H1 (cell line): ENCODE measurements around the gene CFDP1. TPM values are rescaled to one million over a fixed set of nuclear protein-coding genes. Genes with fewer than 3 reads are reported as not detected.

Experiments
- GTF2F1 ChIP-seq: IDR thresholded peaks from 2 replicates; pipeline ENCODE4 v1.6.1; 2012; ENCODE audit warnings: low read depth, low read length, improper control_type of control experiment, borderline replicate concordance
- HDAC2 ChIP-seq, 2 experiments: fragments of 300-600 bp in 1 of 2; sonication (generic) in 1 of 2; IDR thresholded peaks; 2 replicates each; pipeline ENCODE4 v1.6.1; 2011 to 2012; ENCODE audit warnings: low read depth in 2 of 2, low read length in 2 of 2, mild to moderate bottlenecking in 2 of 2, moderate library complexity in 2 of 2, borderline replicate concordance in 1 of 2, inconsistent platforms in 1 of 2
- KDM4A ChIP-seq: IDR thresholded peaks from one replicate; pipeline ENCODE4 v1.7.1; 2012; ENCODE audit warnings: low read depth, mild to moderate bottlenecking, moderate library complexity, low read length, inconsistent platforms; ENCODE audit not compliant: severe bottlenecking
- KDM5A ChIP-seq: fragments of 200-600 bp; IDR thresholded peaks from 2 replicates; pipeline ENCODE4 v1.7.1; 2012; ENCODE audit warnings: mild to moderate bottlenecking, low read length, inconsistent platforms, mixed read lengths
- POU5F1 ChIP-seq: IDR thresholded peaks from 2 replicates; pipeline ENCODE4 v1.6.1; 2011; ENCODE audit warnings: low read depth, mild to moderate bottlenecking, low read length, moderate library complexity
- RBBP5 ChIP-seq: IDR thresholded peaks from 2 replicates; pipeline ENCODE4 v1.7.1; 2012; ENCODE audit warnings: low read depth, mild to moderate bottlenecking, inconsistent platforms, low read length, moderate library complexity, borderline replicate concordance
- SP1 ChIP-seq: IDR thresholded peaks from 2 replicates; pipeline ENCODE4 v1.6.1; 2011; ENCODE audit warnings: low read depth, low read length
- SP2 ChIP-seq: IDR thresholded peaks from 2 replicates; pipeline ENCODE4 v1.6.1; 2012; ENCODE audit warnings: mild to moderate bottlenecking, low read length, inconsistent platforms
- TBP ChIP-seq: IDR thresholded peaks from 2 replicates; pipeline ENCODE4 v1.6.1; 2011; ENCODE audit warnings: low read depth, low read length, improper control_type of control experiment
- ZNF274 ChIP-seq: IDR thresholded peaks from 2 replicates; pipeline ENCODE4 v1.7.0; 2012; ENCODE audit warnings: low read length, borderline replicate concordance; ENCODE audit errors: extremely low read depth
- polyA plus RNA-seq, 7 experiments: library from polyadenylated mRNA; depleted of rRNA in 3 of 7; stranded (reverse) in 5 of 7; unstranded in 2 of 7; fragments of >200 nt in 5 of 7; fragments of 200-250 nt in 2 of 7; gene quantifications; 1 replicate in 5 of 7; 2 replicates in 1 of 7; 4 replicates in 1 of 7; pipeline versions ENCODE4 v1.2.1 to v1.2.3, GENCODE V29; 2011 to 2013; ENCODE audit warnings: missing spikeins in 2 of 7, mixed read lengths in 2 of 7
- total RNA-seq: library from RNA; stranded (reverse); fragmentation: NEBNext Ultra II Directional; extraction: Animal tissue kit (Norgen Biotek cat#: 25700); gene quantifications from 2 replicates; pipeline ENCODE4 v1.2.1, GENCODE V29; 2021
- TF ChIP-seq, protein P1 (sequence below): IDR thresholded peaks from 2 replicates; pipeline ENCODE4 v1.6.1; 2011; ENCODE audit warnings: low read depth, mild to moderate bottlenecking, low read length; ENCODE audit not compliant: insufficient read depth
- TF ChIP-seq, protein P2 (sequence below): IDR thresholded peaks from 2 replicates; pipeline ENCODE4 v1.6.1; 2011; ENCODE audit warnings: low read length, improper control_type of control experiment
- TF ChIP-seq, protein P3 (sequence below): IDR thresholded peaks from 2 replicates; pipeline ENCODE4 v1.6.1; 2012; ENCODE audit warnings: inconsistent platforms
- TF ChIP-seq, protein P4 (sequence below): IDR thresholded peaks from 2 replicates; pipeline ENCODE4 v1.6.1; 2012; ENCODE audit warnings: inconsistent platforms

Gene CFDP1
- total and polyA plus RNA-seq, 2 of the 8 experiments (the other 6 are each of a cell fraction or from before 2014, with no cell fraction given), result 25.5 to 77.3 TPM

DNA sequence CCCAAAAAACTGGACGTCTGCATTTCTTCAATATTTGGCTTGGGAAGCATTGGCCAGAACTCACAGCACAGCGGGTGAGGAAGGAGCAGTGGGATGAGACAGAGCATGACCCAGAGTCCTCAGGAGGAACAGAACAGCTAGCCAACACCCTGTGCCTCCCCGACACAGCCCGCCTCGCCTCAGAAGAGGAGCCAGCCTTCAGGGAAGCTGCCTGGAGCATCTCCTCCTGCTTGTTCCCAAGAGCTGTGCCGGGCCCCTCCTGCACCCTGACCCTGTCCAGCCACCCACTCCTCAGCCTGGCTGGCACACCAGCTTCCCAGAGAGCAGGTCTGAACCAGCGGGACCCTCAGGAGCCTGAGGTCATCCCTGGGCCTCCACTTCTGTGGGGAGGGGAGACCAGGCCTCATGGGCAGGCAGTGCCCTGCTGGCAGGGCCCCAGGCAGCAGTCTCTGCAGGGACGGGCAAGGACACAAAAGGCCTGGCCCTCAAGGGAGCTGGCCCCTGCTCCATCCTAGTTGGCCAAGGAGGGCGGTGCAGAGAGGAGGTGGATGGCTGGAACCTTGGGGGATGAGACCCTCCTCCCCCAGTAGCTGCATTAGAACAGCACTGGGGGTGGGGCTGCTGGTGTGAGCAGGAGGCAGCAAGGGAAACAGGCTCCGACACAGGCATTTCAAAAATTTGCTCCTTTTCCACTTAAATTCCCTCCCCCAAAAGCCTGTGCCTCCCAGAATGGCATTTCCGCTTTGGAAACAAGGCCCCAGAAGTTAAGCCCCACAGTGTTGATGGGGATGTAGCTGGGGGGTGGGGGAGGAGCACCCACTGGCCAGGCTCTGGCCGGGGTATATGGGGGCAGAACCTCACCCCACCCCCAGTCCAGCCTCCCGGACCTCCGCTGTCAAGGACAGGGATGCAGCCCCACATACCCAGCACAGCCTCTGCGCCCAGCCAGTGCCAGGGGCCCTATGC is 180.1 kb downstream of the CFDP1 start (continued):
- TF ChIP-seq, protein P1, sequence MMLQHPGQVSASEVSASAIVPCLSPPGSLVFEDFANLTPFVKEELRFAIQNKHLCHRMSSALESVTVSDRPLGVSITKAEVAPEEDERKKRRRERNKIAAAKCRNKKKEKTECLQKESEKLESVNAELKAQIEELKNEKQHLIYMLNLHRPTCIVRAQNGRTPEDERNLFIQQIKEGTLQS, result no peak
- TF ChIP-seq RBBP5, result peak; percentile 79; the same call in 1 of the 2 replicates
- TF ChIP-seq, protein P2, sequence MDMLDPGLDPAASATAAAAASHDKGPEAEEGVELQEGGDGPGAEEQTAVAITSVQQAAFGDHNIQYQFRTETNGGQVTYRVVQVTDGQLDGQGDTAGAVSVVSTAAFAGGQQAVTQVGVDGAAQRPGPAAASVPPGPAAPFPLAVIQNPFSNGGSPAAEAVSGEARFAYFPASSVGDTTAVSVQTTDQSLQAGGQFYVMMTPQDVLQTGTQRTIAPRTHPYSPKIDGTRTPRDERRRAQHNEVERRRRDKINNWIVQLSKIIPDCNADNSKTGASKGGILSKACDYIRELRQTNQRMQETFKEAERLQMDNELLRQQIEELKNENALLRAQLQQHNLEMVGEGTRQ, result no peak
- no peak for TF ChIP-seq GTF2F1
- TF ChIP-seq SP2, result no peak
- TF ChIP-seq, protein P3, sequence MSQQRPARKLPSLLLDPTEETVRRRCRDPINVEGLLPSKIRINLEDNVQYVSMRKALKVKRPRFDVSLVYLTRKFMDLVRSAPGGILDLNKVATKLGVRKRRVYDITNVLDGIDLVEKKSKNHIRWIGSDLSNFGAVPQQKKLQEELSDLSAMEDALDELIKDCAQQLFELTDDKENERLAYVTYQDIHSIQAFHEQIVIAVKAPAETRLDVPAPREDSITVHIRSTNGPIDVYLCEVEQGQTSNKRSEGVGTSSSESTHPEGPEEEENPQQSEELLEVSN, result no peak
- no peak for TF ChIP-seq HDAC2 (IDR thresholded peaks at IDR 0.05; ENCODE audit: borderline replicate concordance in 1 of 2, low read depth in 2 of 2, low read length in 2 of 2)
- no peak for TF ChIP-seq KDM5A
- peak; percentile 50; the same call in 1 of the 2 replicates for TF ChIP-seq TBP
- no peak for TF ChIP-seq POU5F1
- TF ChIP-seq ZNF274, result no peak
- TF ChIP-seq, protein P4, sequence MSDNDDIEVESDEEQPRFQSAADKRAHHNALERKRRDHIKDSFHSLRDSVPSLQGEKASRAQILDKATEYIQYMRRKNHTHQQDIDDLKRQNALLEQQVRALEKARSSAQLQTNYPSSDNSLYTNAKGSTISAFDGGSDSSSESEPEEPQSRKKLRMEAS, result no peak; the same call in 1 of the 2 replicates
- TF ChIP-seq KDM4A, result no peak
- TF ChIP-seq SP1, result peak; percentile 96
